Endothelial cell of umbilical vein (primary cell): Measurements from ENCODE around the gene ADIG. TPM values are rescaled to one million over a fixed set of nuclear protein-coding genes. Genes with fewer than 3 reads are reported as not detected.

Source experiments
- BruUV-seq: library from RNA; stranded (reverse); fragments of 400-500 nt; replicated peaks from 2 replicates; lab custom pipeline; 2021; lab: Mats Ljungman, UMichigan
- CTCF ChIA-PET: fragments of 300-600, 350-600 bp; sonication (Branson Sonifier 250); formaldehyde crosslinking; loops from one replicate; lab custom pipeline; 2021; ENCODE audit warnings: antibody characterized with exemption, inconsistent platforms; lab: Charles Lee
- POLR2A ChIA-PET: fragments of 300-600, 350-600 bp; sonication (Branson Sonifier 250); formaldehyde crosslinking; loops from one replicate; lab custom pipeline; 2021; ENCODE audit warnings: antibody characterized with exemption, inconsistent platforms; lab: Charles Lee
- DNase-seq: peaks from one replicate; pipeline ENCODE4 v3.0.0-alpha.2; 2011; ENCODE audit warnings: low read depth, low spot score
- FAIRE-seq: peaks from 2 replicates; lab custom pipeline; 2011; peaks lifted over from hg19 to GRCh38; lab: Jason Lieb, UNC
- H2AFZ ChIP-seq: 2 replicates; pipeline ENCODE4 v1.6.0; 2012; ENCODE audit warnings: low read depth, low read length, control low read depth, inconsistent platforms
- H3K27ac ChIP-seq: 2 replicates; pipeline ENCODE4 v1.5.1; 2011; ENCODE audit warnings: low read depth, mild to moderate bottlenecking, control low read depth, low read length, moderate library complexity; ENCODE audit not compliant: insufficient read depth
- H3K27me3 ChIP-seq, 2 experiments: 2 replicates each; pipeline versions ENCODE4 v1.6.0 to v1.6.1; 2011; ENCODE audit warnings: low read length in 2 of 2, mixed read lengths in 1 of 2; ENCODE audit not compliant: control insufficient read depth in 2 of 2, insufficient read depth in 2 of 2
- H3K36me3 ChIP-seq, 2 experiments: 2 replicates in 1 of 2; 3 replicates in 1 of 2; pipeline ENCODE4 v1.5.1; 2011; ENCODE audit warnings: low read length in 2 of 2, mild to moderate bottlenecking in 1 of 2, moderate library complexity in 1 of 2; ENCODE audit not compliant: control insufficient read depth in 2 of 2, insufficient read depth in 2 of 2; ENCODE audit errors: extremely low read depth in 1 of 2
- H3K4me1 ChIP-seq: 3 replicates; pipeline ENCODE4 v1.5.1; 2011; ENCODE audit warnings: mild to moderate bottlenecking, low read length; ENCODE audit not compliant: control insufficient read depth, insufficient read depth; ENCODE audit errors: extremely low read depth
- H3K4me2 ChIP-seq: 2 replicates; pipeline ENCODE4 v1.6.1; 2011; ENCODE audit warnings: low read length, control low read depth, mixed read lengths; ENCODE audit not compliant: insufficient read depth
- H3K4me3 ChIP-seq, 3 experiments: fragments of 200-600 bp in 1 of 3; sonication (generic), shearing (Covaris generic) in 1 of 3; replicated peaks in 1 of 3; 2 replicates each; pipeline ENCODE4 v1.5.1; 2011 to 2016; ENCODE audit warnings: control low read depth in 3 of 3, low read length in 3 of 3, mild to moderate bottlenecking in 2 of 3, inconsistent platforms in 1 of 3, low read depth in 1 of 3, moderate library complexity in 1 of 3; ENCODE audit not compliant: insufficient read depth in 1 of 3
- H3K79me2 ChIP-seq: 2 replicates; pipeline ENCODE4 v1.6.0; 2012; ENCODE audit warnings: low read length, inconsistent platforms; ENCODE audit not compliant: control insufficient read depth, insufficient read depth
- H3K9ac ChIP-seq: replicated peaks from 2 replicates; pipeline ENCODE3; 2011; ENCODE audit warnings: low read length, control low read depth; ENCODE audit not compliant: insufficient read depth; ENCODE audit errors: extremely low read depth
- H3K9me1 ChIP-seq: replicated peaks from 3 replicates; pipeline ENCODE4 v1.6.0; 2011; ENCODE audit warnings: mild to moderate bottlenecking, low read length; ENCODE audit not compliant: control insufficient read depth, insufficient read depth; ENCODE audit errors: extremely low read depth
- H3K9me3 ChIP-seq: replicated peaks from 2 replicates; pipeline ENCODE4 v1.5.1; 2012; ENCODE audit warnings: low read length, inconsistent platforms; ENCODE audit not compliant: control insufficient read depth, insufficient read depth
- H4K20me1 ChIP-seq: replicated peaks from 2 replicates; pipeline ENCODE3; 2011; ENCODE audit warnings: mild to moderate bottlenecking, low read length; ENCODE audit not compliant: control insufficient read depth, insufficient read depth; ENCODE audit errors: extremely low read depth
- EZH2 ChIP-seq: IDR thresholded peaks from 2 replicates; pipeline ENCODE4 v1.6.1; 2012; ENCODE audit warnings: borderline replicate concordance, low read depth, mild to moderate bottlenecking, moderate library complexity, low read length, inconsistent platforms; ENCODE audit not compliant: severe bottlenecking
- FOS ChIP-seq: IDR thresholded peaks from 2 replicates; pipeline ENCODE4 v1.6.1; 2011; ENCODE audit warnings: mild to moderate bottlenecking, low read length, moderate library complexity, borderline replicate concordance; ENCODE audit not compliant: insufficient read depth
- GATA2 ChIP-seq: IDR thresholded peaks from 2 replicates; pipeline ENCODE4 v1.7.0; 2011; ENCODE audit warnings: low read depth, mild to moderate bottlenecking, moderate library complexity, mixed read lengths, low read length; ENCODE audit not compliant: insufficient read length, insufficient read depth
- JUN ChIP-seq: IDR thresholded peaks from 2 replicates; pipeline ENCODE4 v1.6.1; 2011; ENCODE audit warnings: borderline replicate concordance, low read depth; ENCODE audit not compliant: insufficient read length, insufficient read depth
- MYC ChIP-seq: IDR thresholded peaks from one replicate; pipeline ENCODE4 v1.6.1; 2011; ENCODE audit warnings: mild to moderate bottlenecking, low read depth, low read length
- POLR2A ChIP-seq: IDR thresholded peaks from 2 replicates; pipeline ENCODE4 v1.6.1; 2012; ENCODE audit warnings: low read depth, mild to moderate bottlenecking, control low read depth, low read length
- POLR2AphosphoS5 ChIP-seq: IDR thresholded peaks from 2 replicates; pipeline ENCODE4 v1.6.1; 2012; ENCODE audit warnings: low read depth, mild to moderate bottlenecking, control low read depth, low read length, moderate library complexity; ENCODE audit not compliant: insufficient read depth
- dilution Hi-C: fragments of 300-500 bp; cut with MboI; formaldehyde crosslinking; loops from one replicate; pipeline ENCODE4 v1.15.0; 2019; ENCODE audit warnings: low sequenced_read_pairs; ENCODE audit not compliant: extremely low pct_ligation_motif_present
- intact Hi-C: fragments of 100-400 bp; cut with micrococcal nuclease; formaldehyde crosslinking; loops from one replicate; pipeline ENCODE4 v1.10.0; 2022
- polyA plus RNA-seq, 4 experiments: library from polyadenylated mRNA; depleted of rRNA in 3 of 4; stranded (reverse) in 3 of 4; unstranded in 1 of 4; fragments of >200 nt; gene quantifications; 2 replicates each; pipeline versions ENCODE4 v1.2.1 to v1.2.3, GENCODE V29; 2011 to 2012; ENCODE audit warnings: missing spikeins in 1 of 4
- total RNA-seq: library from RNA; stranded (reverse); gene quantifications from 2 replicates; pipeline ENCODE4 v1.2.3, GENCODE V29; 2021
- TF ChIP-seq, protein P1 (sequence below), 2 donors: IDR thresholded peaks; 1 replicate in 1 of 2; 2 replicates in 1 of 2; pipeline ENCODE4 v1.5.1; 2011; ENCODE audit warnings: low read length in 2 of 2, mild to moderate bottlenecking in 2 of 2, moderate library complexity in 2 of 2, control low read depth in 1 of 2, inconsistent platforms in 1 of 2, low read depth in 1 of 2; ENCODE audit not compliant: insufficient read depth in 1 of 2; ENCODE audit errors: extremely low read depth in 1 of 2
- TF ChIP-seq, protein P2 (sequence below): IDR thresholded peaks from 2 replicates; pipeline ENCODE4 v1.6.1; 2011; ENCODE audit not compliant: insufficient read depth, insufficient read length

ADIG gene
- total and polyA plus RNA-seq, 2 donors (not counting 3 experiments of a cell fraction or from before 2014, with no cell fraction given) = not detected

DNA sequence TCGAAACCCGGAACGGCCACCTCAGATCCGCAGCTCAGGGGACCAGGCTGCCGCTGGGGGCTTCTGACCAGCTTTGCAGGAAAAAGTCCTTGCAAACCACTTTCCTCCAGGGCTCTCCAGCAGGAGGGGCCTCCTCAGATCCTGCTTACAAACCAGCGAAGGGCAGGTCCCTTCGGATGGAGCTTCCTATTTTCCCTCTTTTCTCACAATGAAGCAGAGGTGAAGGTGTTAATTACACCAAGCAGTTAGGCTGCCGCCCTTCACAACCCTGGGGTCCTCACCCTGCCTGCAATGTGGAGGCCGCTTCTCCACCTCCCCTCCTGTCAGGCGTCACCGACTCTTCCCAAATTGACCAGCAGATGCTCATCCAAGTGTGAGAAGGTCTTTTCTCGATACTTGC is 26.4 kb downstream of the ADIG start:
- no peak for DNase-seq
- no peak overlapping the region for H2AFZ ChIP-seq
- H3K4me1 ChIP-seq = peaks cover 7% of the 10 kb centered on the region
- intact Hi-C loops = no loop called here
- no peaks in the 10 kb centered on the region for H4K20me1 ChIP-seq
- FAIRE-seq = no peak
- dilution Hi-C loops = no loop called here
- no peak overlapping the region for H3K27ac ChIP-seq
- no peaks in the 10 kb centered on the region for H3K9me3 ChIP-seq
- H3K9me1 ChIP-seq = no peaks in the 10 kb centered on the region
- BruUV-seq = no TSS peak
- H3K79me2 ChIP-seq = no peaks in the 10 kb centered on the region
- no peak overlapping the region for H3K4me3 ChIP-seq
- CTCF ChIA-PET = interaction anchor here (1.2 kb wide), 1 partner anchor 26 kb away, joined by 3 read pairs; no protein-coding TSS in a partner anchor
- no peak overlapping the region for H3K4me2 ChIP-seq
- POLR2A ChIA-PET = no interaction called here
- H3K9ac ChIP-seq = no peak overlapping the region
- no peaks in the 10 kb centered on the region for H3K36me3 ChIP-seq
- TF ChIP-seq FOS (no peak), EZH2 (no peak), MYC (no peak), JUN (no peak)
- H3K27me3 ChIP-seq = peaks cover 0 to 2% of the 10 kb centered on the region in 2 experiments

DNA sequence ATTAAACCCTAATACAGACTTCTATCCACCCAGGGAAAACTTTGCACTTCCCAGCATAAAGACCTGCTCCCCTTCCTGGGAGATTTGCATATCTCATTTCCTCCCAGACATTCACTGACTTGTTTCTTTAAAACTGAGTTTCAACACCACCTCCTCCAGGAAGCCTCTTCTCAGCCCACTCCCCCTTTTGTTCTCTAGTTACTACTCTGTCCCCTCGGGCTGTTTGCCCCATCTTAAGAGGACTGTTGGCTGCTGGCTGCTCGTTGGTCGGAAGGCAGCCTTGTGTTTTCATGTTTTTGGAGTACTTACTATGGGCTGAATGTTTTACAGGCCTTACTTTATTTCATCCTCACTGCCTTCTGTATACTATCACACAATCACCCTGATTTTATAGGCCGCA is 27.2 kb downstream of the ADIG start:
- H2AFZ ChIP-seq = no peak overlapping the region
- H3K9me1 ChIP-seq = no peaks in the 10 kb centered on the region
- H3K4me3 ChIP-seq = no peak overlapping the region
- BruUV-seq = no TSS peak
- H4K20me1 ChIP-seq = no peaks in the 10 kb centered on the region
- no peak for TF ChIP-seq MYC
- TF ChIP-seq POLR2A = no peak
- no peak for TF ChIP-seq EZH2
- no peak for TF ChIP-seq GATA2
- no peak for TF ChIP-seq JUN
- TF ChIP-seq, protein P1, sequence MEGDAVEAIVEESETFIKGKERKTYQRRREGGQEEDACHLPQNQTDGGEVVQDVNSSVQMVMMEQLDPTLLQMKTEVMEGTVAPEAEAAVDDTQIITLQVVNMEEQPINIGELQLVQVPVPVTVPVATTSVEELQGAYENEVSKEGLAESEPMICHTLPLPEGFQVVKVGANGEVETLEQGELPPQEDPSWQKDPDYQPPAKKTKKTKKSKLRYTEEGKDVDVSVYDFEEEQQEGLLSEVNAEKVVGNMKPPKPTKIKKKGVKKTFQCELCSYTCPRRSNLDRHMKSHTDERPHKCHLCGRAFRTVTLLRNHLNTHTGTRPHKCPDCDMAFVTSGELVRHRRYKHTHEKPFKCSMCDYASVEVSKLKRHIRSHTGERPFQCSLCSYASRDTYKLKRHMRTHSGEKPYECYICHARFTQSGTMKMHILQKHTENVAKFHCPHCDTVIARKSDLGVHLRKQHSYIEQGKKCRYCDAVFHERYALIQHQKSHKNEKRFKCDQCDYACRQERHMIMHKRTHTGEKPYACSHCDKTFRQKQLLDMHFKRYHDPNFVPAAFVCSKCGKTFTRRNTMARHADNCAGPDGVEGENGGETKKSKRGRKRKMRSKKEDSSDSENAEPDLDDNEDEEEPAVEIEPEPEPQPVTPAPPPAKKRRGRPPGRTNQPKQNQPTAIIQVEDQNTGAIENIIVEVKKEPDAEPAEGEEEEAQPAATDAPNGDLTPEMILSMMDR (IDR thresholded peaks at IDR 0.05; ENCODE audit: extremely low read depth in 1 of 2, insufficient read depth in 1 of 2, low read depth in 1 of 2, low read length in 2 of 2) = no peak
- TF ChIP-seq, protein P2, sequence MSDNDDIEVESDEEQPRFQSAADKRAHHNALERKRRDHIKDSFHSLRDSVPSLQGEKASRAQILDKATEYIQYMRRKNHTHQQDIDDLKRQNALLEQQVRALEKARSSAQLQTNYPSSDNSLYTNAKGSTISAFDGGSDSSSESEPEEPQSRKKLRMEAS = no peak
- TF ChIP-seq POLR2AphosphoS5 = no peak
- no peak for TF ChIP-seq FOS
- ChIA-PET POLR2A (no interaction called here), CTCF (no interaction called here)
- no peak overlapping the region for H3K4me2 ChIP-seq
- H3K36me3 ChIP-seq = no peaks in the 10 kb centered on the region
- DNase-seq (no peak), FAIRE-seq (no peak)
- intact Hi-C loops = no loop called here
- H3K27me3 ChIP-seq = peaks cover 0 to 2% of the 10 kb centered on the region in 2 experiments
- H3K9ac ChIP-seq = no peak overlapping the region
- peaks cover 7% of the 10 kb centered on the region for H3K4me1 ChIP-seq
- H3K79me2 ChIP-seq = no peaks in the 10 kb centered on the region
- H3K9me3 ChIP-seq = no peaks in the 10 kb centered on the region
- dilution Hi-C loops = no loop called here
- no peak overlapping the region for H3K27ac ChIP-seq
